Ovary (tissue), 3 donors: ENCODE measurements around the gene EXD3.

Experiments used
- EP300 ChIP-seq: sonication (generic); formaldehyde crosslinking; IDR thresholded peaks from one replicate; pipeline ENCODE4 v1.6.1; 2017; ENCODE audit warnings: antibody characterized with exemption
- POLR2A ChIP-seq: fragments of 450-650 bp; IDR thresholded peaks from one replicate; pipeline ENCODE4 v1.6.1; 2017; ENCODE audit warnings: antibody characterized with exemption, mild to moderate bottlenecking, moderate library complexity
- TF ChIP-seq, protein P1 (sequence below), 3 donors: fragments of 450-650 bp in 2 of 3; fragments of 200-600 bp in 1 of 3; IDR thresholded peaks; one replicate each; pipeline versions ENCODE4 v1.5.1 to v1.8.0; 2016 to 2022; ENCODE audit warnings: antibody characterized with exemption in 3 of 3, mild to moderate bottlenecking in 1 of 3
- donor health status: DM: no; HTN: no; CAD: no.

DNA sequence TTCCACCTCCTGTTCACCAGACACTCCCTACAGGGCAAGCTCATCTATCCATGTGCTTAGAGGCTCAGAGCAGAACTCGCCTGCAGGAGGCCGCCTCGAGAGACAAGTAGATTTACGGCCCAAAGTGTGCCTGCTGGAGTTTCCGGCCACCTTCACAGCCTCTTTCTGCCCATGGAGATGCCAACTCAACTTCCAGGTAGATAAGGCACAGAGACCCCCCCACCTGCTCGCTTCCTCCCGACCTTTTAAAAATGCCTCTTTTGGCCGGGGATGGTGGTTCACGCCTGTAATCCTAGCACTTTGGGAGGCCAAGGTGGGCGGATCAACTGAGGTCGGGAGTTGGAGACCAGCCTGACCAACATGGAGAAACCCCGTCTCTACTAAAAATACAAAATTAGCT lies 46.6 kb downstream of the EXD3 start:
- no peak for TF ChIP-seq POLR2A
- TF ChIP-seq, protein P1, sequence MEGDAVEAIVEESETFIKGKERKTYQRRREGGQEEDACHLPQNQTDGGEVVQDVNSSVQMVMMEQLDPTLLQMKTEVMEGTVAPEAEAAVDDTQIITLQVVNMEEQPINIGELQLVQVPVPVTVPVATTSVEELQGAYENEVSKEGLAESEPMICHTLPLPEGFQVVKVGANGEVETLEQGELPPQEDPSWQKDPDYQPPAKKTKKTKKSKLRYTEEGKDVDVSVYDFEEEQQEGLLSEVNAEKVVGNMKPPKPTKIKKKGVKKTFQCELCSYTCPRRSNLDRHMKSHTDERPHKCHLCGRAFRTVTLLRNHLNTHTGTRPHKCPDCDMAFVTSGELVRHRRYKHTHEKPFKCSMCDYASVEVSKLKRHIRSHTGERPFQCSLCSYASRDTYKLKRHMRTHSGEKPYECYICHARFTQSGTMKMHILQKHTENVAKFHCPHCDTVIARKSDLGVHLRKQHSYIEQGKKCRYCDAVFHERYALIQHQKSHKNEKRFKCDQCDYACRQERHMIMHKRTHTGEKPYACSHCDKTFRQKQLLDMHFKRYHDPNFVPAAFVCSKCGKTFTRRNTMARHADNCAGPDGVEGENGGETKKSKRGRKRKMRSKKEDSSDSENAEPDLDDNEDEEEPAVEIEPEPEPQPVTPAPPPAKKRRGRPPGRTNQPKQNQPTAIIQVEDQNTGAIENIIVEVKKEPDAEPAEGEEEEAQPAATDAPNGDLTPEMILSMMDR (IDR thresholded peaks at IDR 0.05): no peak
- TF ChIP-seq EP300: no peak
